GM15510 (cell line): ENCODE data around the gene NPEPL1.

Source experiments
- POLR2A ChIP-seq: IDR thresholded peaks from 3 replicates; pipeline ENCODE4 v1.6.1; 2011; ENCODE audit warnings: borderline replicate concordance; ENCODE audit not compliant: insufficient read length; ENCODE audit errors: extremely low read depth

NPEPL1 gene

GRCh38 chr20:58654337-58654736 is 38.3 kb upstream of the NPEPL1 start:
- no peak for TF ChIP-seq POLR2A

GRCh38 chr20:58655328-58656107 is 37.1 kb upstream of the NPEPL1 start:
- no peak for TF ChIP-seq POLR2A

- no peak for TF ChIP-seq POLR2A
Observed at GRCh38 chr20:58656831-58657230, 35.8 kb upstream of the NPEPL1 start.

- TF ChIP-seq POLR2A = no peak
Observed at GRCh38 chr20:58657262-58657661, 35.3 kb upstream of the NPEPL1 start.

GRCh38 chr20:58657986-58658385 is 34.6 kb upstream of the NPEPL1 start:
- no peak for TF ChIP-seq POLR2A

GRCh38 chr20:58658760-58659159 is 33.8 kb upstream of the NPEPL1 start:
- no peak for TF ChIP-seq POLR2A

- no peak for TF ChIP-seq POLR2A
Observed at GRCh38 chr20:58659841-58660240, 32.8 kb upstream of the NPEPL1 start.

GRCh38 chr20:58660855-58661597 is 31.6 kb upstream of the NPEPL1 start:
- TF ChIP-seq POLR2A = no peak

GRCh38 chr20:58661598-58662473 is 30.8 kb upstream of the NPEPL1 start:
- TF ChIP-seq POLR2A = no peak

- no peak for TF ChIP-seq POLR2A
Observed at GRCh38 chr20:58664331-58664730, 28.3 kb upstream of the NPEPL1 start.

- TF ChIP-seq POLR2A = no peak
Observed at GRCh38 chr20:58664883-58665282, 27.7 kb upstream of the NPEPL1 start.

- TF ChIP-seq POLR2A = no peak
Observed at GRCh38 chr20:58665606-58666005, 27.0 kb upstream of the NPEPL1 start.

- TF ChIP-seq POLR2A = no peak
Observed at GRCh38 chr20:58666702-58667101, 25.9 kb upstream of the NPEPL1 start.

GRCh38 chr20:58667975-58668374 is 24.6 kb upstream of the NPEPL1 start:
- no peak for TF ChIP-seq POLR2A

GRCh38 chr20:58668901-58669286 is 23.7 kb upstream of the NPEPL1 start:
- TF ChIP-seq POLR2A = no peak
